Spleen (tissue), 11 donors: ENCODE data around the gene BRINP2. TPM values are rescaled to one million over a fixed set of nuclear protein-coding genes. Genes with fewer than 3 reads are reported as not detected.

ENCODE experiments used
- DNase-seq: peaks from one replicate; pipeline ENCODE4 v3.0.0-alpha.2; 2020
- H3K27ac ChIP-seq, 8 donors: fragments of 200-600 bp; sonication (generic) in 7 of 8; 1 replicate in 4 of 8; 2 replicates in 4 of 8; pipeline versions ENCODE4 v1.5.0 to v1.8.0; 2016 to 2021; ENCODE audit warnings: inconsistent platforms in 4 of 8, mild to moderate bottlenecking in 4 of 8, moderate library complexity in 1 of 8
- H3K27me3 ChIP-seq, 7 donors: fragments of 200-600 bp; sonication (generic) in 6 of 7; replicated peaks in 1 of 7; 1 replicate in 4 of 7; 2 replicates in 3 of 7; pipeline versions ENCODE4 v1.5.0 to v1.8.0; 2016 to 2021; ENCODE audit warnings: inconsistent platforms in 3 of 7, mild to moderate bottlenecking in 1 of 7
- H3K36me3 ChIP-seq, 6 donors: fragments of 200-600 bp; sonication (generic) in 5 of 6; 1 replicate in 4 of 6; 2 replicates in 2 of 6; pipeline versions ENCODE4 v1.5.0 to v1.8.0; 2016 to 2021; ENCODE audit warnings: inconsistent platforms in 2 of 6
- H3K4me1 ChIP-seq, 6 donors: fragments of 200-600 bp; sonication (generic) in 5 of 6; 1 replicate in 3 of 6; 2 replicates in 3 of 6; pipeline versions ENCODE4 v1.5.0 to v1.8.0; 2016 to 2021; ENCODE audit warnings: inconsistent platforms in 3 of 6
- H3K4me3 ChIP-seq, 8 donors: fragments of 200-600 bp; sonication (generic) in 7 of 8; 1 replicate in 4 of 8; 2 replicates in 4 of 8; pipeline versions ENCODE4 v1.5.0 to v1.8.0; 2016 to 2021; ENCODE audit warnings: inconsistent platforms in 4 of 8, mild to moderate bottlenecking in 4 of 8, moderate library complexity in 2 of 8
- H3K9me3 ChIP-seq, 8 donors: fragments of 200-600 bp; sonication (generic) in 7 of 8; 1 replicate in 4 of 8; 2 replicates in 4 of 8; pipeline versions ENCODE4 v1.5.0 to v1.8.0; 2016 to 2021; ENCODE audit warnings: inconsistent platforms in 4 of 8
- CTCF ChIP-seq, 11 experiments: fragments of 200-600 bp in 7 of 11; fragments of 450-650 bp in 4 of 11; sonication (generic) in 4 of 11; IDR thresholded peaks in 8 of 11; conservative IDR thresholded peaks in 3 of 11; 1 replicate in 7 of 11; 2 replicates in 4 of 11; pipeline versions ENCODE4 v1.4.0 to v1.8.0; 2016 to 2021; ENCODE audit warnings: antibody characterized with exemption in 11 of 11, inconsistent platforms in 4 of 11, mild to moderate bottlenecking in 1 of 11
- POLR2A ChIP-seq, 3 donors: fragments of 450-650 bp; IDR thresholded peaks; one replicate each; pipeline ENCODE4 v1.5.1; 2017; ENCODE audit warnings: antibody characterized with exemption in 3 of 3, mild to moderate bottlenecking in 1 of 3
- POLR2AphosphoS5 ChIP-seq, 3 donors: sonication (generic); formaldehyde crosslinking; IDR thresholded peaks; one replicate each; pipeline ENCODE4 v1.5.1; 2017; ENCODE audit warnings: antibody characterized with exemption in 3 of 3
- WGBS, 5 donors: extraction: QIAGEN DNeasy Blood & Tissue Kit in 3 of 5; methylation state at CpG; one replicate each; pipeline versions ENCODE4 v1.1.5 to v1.1.7; 2013 to 2018; 5-methylcytosine and 5-hydroxymethylcytosine counted together
- intact Hi-C: fragments of 100-400 bp; cut with DNase I; formaldehyde crosslinking; loops from one replicate; pipeline ENCODE4 v1.15.0; 2023; ENCODE audit warnings: low total_unique reads
- polyA plus RNA-seq, 3 donors: library from polyadenylated mRNA; stranded (reverse); fragments of 200-250 nt; gene quantifications; one replicate each; pipeline ENCODE4 v1.2.1, GENCODE V29; 2013
- total RNA-seq, 7 donors: library from RNA; depleted of rRNA in 3 of 7; stranded (reverse); fragments of >200 nt in 3 of 7; fragmentation: NEBNext Ultra II Directional in 4 of 7; extraction: Animal tissue kit (Norgen Biotek cat#: 25700) in 4 of 7; gene quantifications; one replicate each; pipeline versions ENCODE4 v1.1.0 to v1.2.1, GENCODE V29; 2016 to 2021
- donor health status: healthy with polysubstance abuse.
- donor health status: DM: no; HTN: no; CAD: no; lungs with moderate emphysema.
- donor health status: DM: no; HTN: no; CAD: no.
- donor health status: Bipolar disorder and iron deficiency.
- donor health status: healthy.
- donor health status: DM: no; HTN: no; CAD: no.
- donor health status: DM: yes; HTN: yes; CAD: no.

BRINP2 gene
- total and polyA plus RNA-seq, 10 donors: 0.33 to 1.5 (median 0.74) TPM

GRCh38 chr1:177289532-177289931 lies 118.8 kb downstream of the BRINP2 start:
- 73 to 90% (median 83%) methylated on average over 2 of the region's 2 CpGs for WGBS, 5 donors
- Histone ChIP-seq H3K36me3 (no peaks in the 10 kb centered on the region), H3K4me1 (no peaks in the 10 kb centered on the region), H3K4me3 (no peak overlapping the region), H3K27me3 (no peaks in the 10 kb centered on the region), H3K9me3 (peaks cover 0 to 2% (median 0%) of the 10 kb centered on the region in 8 donors), H3K27ac (no peak overlapping the region)
- TF ChIP-seq POLR2AphosphoS5 (IDR thresholded peaks at IDR 0.05): no peak
- TF ChIP-seq POLR2A (IDR thresholded peaks at IDR 0.05): no peak
- no peak for TF ChIP-seq CTCF (IDR thresholded peaks at IDR 0.05 in 8 of 11, conservative IDR thresholded peaks at IDR 0.05 in 3 of 11)
- intact Hi-C loops: no loop called here
- no peak for DNase-seq

GRCh38 chr1:177300431-177300830 lies 129.7 kb downstream of the BRINP2 start:
- no peak for DNase-seq
- Histone ChIP-seq H3K36me3 (no peaks in the 10 kb centered on the region), H3K4me1 (no peaks in the 10 kb centered on the region), H3K4me3 (no peak overlapping the region), H3K9me3 (peaks cover 0 to 7% (median 0%) of the 10 kb centered on the region in 8 donors), H3K27me3 (no peaks in the 10 kb centered on the region), H3K27ac (no peak overlapping the region)
- TF ChIP-seq CTCF (IDR thresholded peaks at IDR 0.05 in 8 of 11, conservative IDR thresholded peaks at IDR 0.05 in 3 of 11) (no peak), POLR2AphosphoS5 (IDR thresholded peaks at IDR 0.05) (no peak), POLR2A (IDR thresholded peaks at IDR 0.05) (no peak)
- WGBS, 5 donors: 82 to 100% (median 88%) methylated on average over 1 of the region's 1 CpG
- intact Hi-C loops: no loop called here

- Histone ChIP-seq H3K4me3 (no peak overlapping the region), H3K4me1 (no peaks in the 10 kb centered on the region), H3K9me3 (no peaks in the 10 kb centered on the region), H3K36me3 (no peaks in the 10 kb centered on the region), H3K27ac (no peak overlapping the region), H3K27me3 (no peaks in the 10 kb centered on the region)
- no peak for TF ChIP-seq CTCF (IDR thresholded peaks at IDR 0.05 in 8 of 11, conservative IDR thresholded peaks at IDR 0.05 in 3 of 11)
- WGBS, 5 donors: 36 to 73% (median 45%) methylated on average over 1 of the region's 1 CpG
- intact Hi-C loops: no loop called here
- DNase-seq: no peak
Measured at GRCh38 chr1:177301425-177302124, 130.8 kb downstream of the BRINP2 start.

- intact Hi-C loops: no loop called here
- H3K27ac ChIP-seq: no peak overlapping the region
- no peaks in the 10 kb centered on the region for H3K27me3 ChIP-seq
- no peaks in the 10 kb centered on the region for H3K4me1 ChIP-seq
- TF ChIP-seq POLR2A (IDR thresholded peaks at IDR 0.05): no peak
- TF ChIP-seq CTCF (IDR thresholded peaks at IDR 0.05 in 8 of 11, conservative IDR thresholded peaks at IDR 0.05 in 3 of 11): no peak
- no peak for TF ChIP-seq POLR2AphosphoS5 (IDR thresholded peaks at IDR 0.05)
- 77 to 88% (median 78%) methylated on average over 7 of the region's 7 CpGs for WGBS, 5 donors
- no peak for DNase-seq
- H3K4me3 ChIP-seq: no peak overlapping the region
- H3K36me3 ChIP-seq: no peaks in the 10 kb centered on the region
- no peaks in the 10 kb centered on the region for H3K9me3 ChIP-seq
Measured at GRCh38 chr1:177302357-177303044, 131.7 kb downstream of the BRINP2 start.
